ENCODE data around the gene SMCO2. TPM values are rescaled to one million over a fixed set of nuclear protein-coding genes. Genes with fewer than 3 reads are reported as not detected.

The SMCO2 gene
- total and polyA plus RNA-seq, 9 of the 15 experiments (the other 6 are each of a cell fraction or from before 2014, with no cell fraction given): not detected

- no peaks in the 10 kb centered on the region for H4K20me1 ChIP-seq (replicated peaks; ENCODE audit: control insufficient read depth, insufficient read depth, low read length)
- H3K4me3 ChIP-seq: no peak overlapping the region
- intact Hi-C loops (cut with micrococcal nuclease): no loop called here
- H3K9me1 ChIP-seq (ENCODE audit: control insufficient read depth, insufficient read depth, low read length): no peaks in the 10 kb centered on the region
- peaks cover 6 to 19% of the 10 kb centered on the region in 2 experiments; a peak in 4 of 5 replicates for H3K27me3 ChIP-seq (ENCODE audit: control insufficient read depth in 2 of 2, insufficient read depth in 2 of 2, low read length in 2 of 2)
- ATAC-seq (no peak), DNase-seq (ENCODE audit: extremely low read depth in 1 of 4, low spot score in 3 of 4) (no peak), FAIRE-seq (no peak)
- no peaks in the 10 kb centered on the region for H3K9me3 ChIP-seq (replicated peaks; ENCODE audit: control insufficient read depth, insufficient read depth, low read depth, low read length)
- BruUV-seq (replicated peaks): no TSS peak
- H3K79me2 ChIP-seq (ENCODE audit: control insufficient read depth, insufficient read depth, low read length): no peaks in the 10 kb centered on the region
- H3K4me2 ChIP-seq (ENCODE audit: insufficient read depth, low read length): no peak overlapping the region
- no peak for TF ChIP-seq GMEB1 (CRISPR knock-in tag; IDR thresholded peaks at IDR 0.05)
- no peak for TF ChIP-seq ZFP36 (IDR thresholded peaks at IDR 0.05; ENCODE audit: low read depth, low read length, partially characterized antibody)
- TF ChIP-seq E2F4 (CRISPR knock-in tag; IDR thresholded peaks at IDR 0.05; ENCODE audit: low read depth): no peak
- no peak for TF ChIP-seq TCFL5 (CRISPR knock-in tag; conservative IDR thresholded peaks at IDR 0.05)
- no peak for TF ChIP-seq ZNF23 (CRISPR knock-in tag; IDR thresholded peaks at IDR 0.05)
- TF ChIP-seq ZNF507 (tag; conservative IDR thresholded peaks at IDR 0.05): no peak
- TF ChIP-seq ZNF592 (IDR thresholded peaks at IDR 0.05): no peak
- TF ChIP-seq ZNF274 (IDR thresholded peaks at IDR 0.05; ENCODE audit: borderline replicate concordance, low read depth, low read length): no peak
- TF ChIP-seq BRD4 (IDR thresholded peaks at IDR 0.05): no peak
- TF ChIP-seq BACH1 (tag; IDR thresholded peaks at IDR 0.05): no peak
- TF ChIP-seq RNF2 (IDR thresholded peaks at IDR 0.05): no peak
- TF ChIP-seq ZNF766 (CRISPR knock-in tag; conservative IDR thresholded peaks at IDR 0.05): no peak
- no peak for TF ChIP-seq HNRNPK (IDR thresholded peaks at IDR 0.05; ENCODE audit: low read depth, low read length, poor library complexity, severe bottlenecking)
- no peak for TF ChIP-seq ZNF316 (IDR thresholded peaks at IDR 0.05)
- H2AFZ ChIP-seq (ENCODE audit: low read depth, low read length): no peak overlapping the region
- no peak overlapping the region for H3K9ac ChIP-seq (ENCODE audit: insufficient read depth in 1 of 2, low read depth in 2 of 2, low read length in 2 of 2)
- CTCF ChIA-PET (ENCODE audit: low intra/inter-chr PET ratio): no interaction called here
- peaks cover 0 to 13% of the 10 kb centered on the region in 2 experiments; a peak in 4 of 5 replicates for H3K4me1 ChIP-seq (replicated peaks in 1 of 2; ENCODE audit: control insufficient read depth in 2 of 2, insufficient read depth in 2 of 2, low read length in 2 of 2)
- POLR2A ChIA-PET: interaction anchor here (1.2 kb wide), 1 partner anchor 27 kb away, joined by 3 read pairs; no protein-coding TSS in a partner anchor
- no peaks in the 10 kb centered on the region for H3K36me3 ChIP-seq (ENCODE audit: control insufficient read depth, insufficient read depth, low read length)
- H3K27ac ChIP-seq (ENCODE audit: extremely low read depth, low read depth, low read length): no peak overlapping the region
- in situ Hi-C loops (cut with MboI): no loop called here
- 0% methylated on average over 9 of the region's 9 CpGs for WGBS (ENCODE audit: insufficient coverage, low coverage, missing lambda C conversion rate)
Observed at GRCh38 chr12:27545665-27546064, 99.1 kb downstream of the SMCO2 start.

Measured in K562 (cell line).